GM12872 (cell line): ENCODE data around the gene RSBN1.

Experiments used
- CTCF ChIP-seq: IDR thresholded peaks from 3 replicates; pipeline ENCODE4 v1.5.1; 2011; ENCODE audit warnings: low read depth, mild to moderate bottlenecking, low read length, moderate library complexity; ENCODE audit not compliant: insufficient read depth

RSBN1 gene

GRCh38 chr1:113835686-113836290 lies 23.5 kb upstream of the RSBN1 start:
- peak; percentile 13; the same call in 1 of the 3 replicates for TF ChIP-seq CTCF

GRCh38 chr1:113834716-113835115 lies 22.4 kb upstream of the RSBN1 start:
- no peak for TF ChIP-seq CTCF

- no peak for TF ChIP-seq CTCF
Measured at GRCh38 chr1:113830039-113830438, 17.8 kb upstream of the RSBN1 start.

GRCh38 chr1:113821916-113822315 lies 9.6 kb upstream of the RSBN1 start:
- TF ChIP-seq CTCF = no peak

GRCh38 chr1:113818578-113818977 lies 6.3 kb upstream of the RSBN1 start:
- TF ChIP-seq CTCF = no peak

GRCh38 chr1:113813218-113813617 lies 942 bp upstream of the RSBN1 start:
- TF ChIP-seq CTCF = no peak

- no peak for TF ChIP-seq CTCF
Measured at GRCh38 chr1:113812661-113813135, 422 bp upstream of the RSBN1 start.
